Frontal cortex (tissue), 4 donors: ENCODE measurements around the gene CAMKMT. TPM values are rescaled to one million over a fixed set of nuclear protein-coding genes. Genes with fewer than 3 reads are reported as not detected.

Experiments
- DNase-seq, 2 donors: peaks; one replicate each; pipeline ENCODE4 v3.0.0; 2012; ENCODE audit warnings: low spot score in 2 of 2
- FAIRE-seq: peaks from 2 replicates; lab custom pipeline; 2012; peaks lifted over from hg19 to GRCh38; lab: Jason Lieb, UNC
- total RNA-seq: library from RNA; depleted of rRNA; stranded (reverse); fragments of >200 nt; gene quantifications from one replicate; pipeline ENCODE4 v1.2.3, GENCODE V29; 2014
- donor health status: control.
- donor health status: control.
- donor health status: control.

The CAMKMT gene
- total RNA-seq, 1 donor from 2014 or later = 6.5 TPM

GRCh38 chr2:44543773-44544725 is 182.3 kb downstream of the CAMKMT start:
- no peak for DNase-seq
- FAIRE-seq = no peak

DNA sequence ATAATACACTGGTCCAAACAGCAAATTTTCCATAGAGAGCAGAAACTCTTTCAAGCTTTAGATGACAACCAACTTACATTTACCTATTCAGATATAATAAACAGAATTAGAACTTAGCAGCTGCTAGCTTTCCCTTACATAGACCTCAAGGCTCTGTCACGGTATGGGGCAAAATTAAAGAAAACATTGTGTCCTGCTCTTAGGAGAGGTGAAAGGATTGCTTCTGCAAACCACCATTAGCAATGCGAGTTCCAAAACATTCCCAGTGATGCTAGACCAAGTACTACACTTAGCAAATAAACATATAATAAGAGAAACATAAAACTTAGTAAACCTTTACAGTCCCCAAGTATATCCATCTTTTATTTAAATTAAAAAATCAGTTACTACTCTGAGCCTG is 183.3 kb downstream of the CAMKMT start:
- DNase-seq (no peak), FAIRE-seq (no peak)

DNA sequence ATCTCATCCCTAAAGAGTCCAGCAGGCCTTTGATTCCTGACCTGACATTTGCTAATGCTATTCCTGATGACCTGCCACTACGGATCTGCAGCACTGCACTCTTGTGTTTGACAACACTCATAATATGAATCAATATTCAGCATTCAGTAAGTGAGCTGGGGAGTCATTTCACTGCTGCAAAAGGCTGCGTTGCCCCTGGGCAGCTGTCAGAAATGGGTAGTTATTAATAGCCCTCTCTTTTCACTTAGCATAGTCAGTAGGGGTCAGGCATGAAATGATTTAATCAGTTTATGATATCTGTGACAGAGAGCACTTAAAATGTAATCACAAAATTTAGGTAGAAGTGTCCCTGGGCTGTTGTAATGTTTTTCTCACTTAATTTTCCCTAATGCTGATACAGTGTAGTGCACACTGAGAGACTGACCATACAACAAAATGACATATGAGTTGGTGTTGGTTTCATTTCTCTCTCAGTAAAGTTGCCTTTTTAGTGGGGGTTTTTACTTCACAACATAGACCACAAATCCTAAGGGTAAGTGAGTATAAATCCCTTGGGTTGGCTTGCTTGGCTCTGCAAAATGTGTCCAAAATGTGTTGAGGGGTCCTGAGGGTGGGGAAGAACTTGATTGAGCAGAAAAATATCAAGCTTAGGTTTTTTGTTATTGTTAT is 184.8 kb downstream of the CAMKMT start:
- no peak for FAIRE-seq
- DNase-seq = no peak

DNA sequence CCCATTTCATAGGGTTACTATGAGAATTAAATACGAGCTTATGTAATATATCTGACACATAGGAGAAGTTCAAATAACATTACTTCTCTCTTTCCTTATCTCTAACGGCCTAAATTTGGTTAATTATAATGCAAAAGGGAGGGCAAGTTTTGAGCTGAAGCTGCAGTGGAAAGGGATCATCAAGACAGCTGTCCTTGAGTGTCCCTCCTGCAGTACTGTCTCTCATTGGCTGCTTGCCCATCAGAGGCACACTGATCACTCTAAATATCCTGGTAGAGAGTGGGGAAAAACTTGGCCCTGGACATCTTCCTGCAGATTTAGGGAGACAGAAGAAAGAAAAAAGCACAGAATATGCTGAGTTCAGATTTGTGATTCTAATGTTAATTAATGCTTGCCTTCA is 186.0 kb downstream of the CAMKMT start:
- DNase-seq = no peak
- no peak for FAIRE-seq

- FAIRE-seq (no peak), DNase-seq (no peak)
Observed at GRCh38 chr2:44548221-44549098, 186.7 kb downstream of the CAMKMT start.

GRCh38 chr2:44549099-44549471 is 187.3 kb downstream of the CAMKMT start:
- DNase-seq (no peak), FAIRE-seq (no peak)

DNA sequence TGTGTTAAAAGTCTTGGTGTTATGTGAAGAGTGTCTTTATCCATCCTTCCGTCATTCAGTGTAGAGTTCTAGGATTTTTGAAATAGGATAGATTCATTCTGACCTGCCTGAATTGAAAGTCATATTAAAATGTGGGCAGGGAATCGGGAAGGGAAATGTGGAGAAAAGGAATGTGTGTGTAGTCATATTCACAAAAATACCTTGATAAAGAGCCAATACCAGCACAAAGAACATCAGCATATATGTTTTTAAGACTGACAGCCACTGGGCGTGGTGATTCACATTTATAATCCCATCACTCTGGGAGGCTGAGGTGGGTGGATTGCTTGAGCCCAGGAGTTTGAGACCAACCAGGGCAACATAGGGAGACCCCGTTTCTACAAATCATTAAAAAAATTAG is 188.1 kb downstream of the CAMKMT start:
- DNase-seq (no peak), FAIRE-seq (no peak)

DNA sequence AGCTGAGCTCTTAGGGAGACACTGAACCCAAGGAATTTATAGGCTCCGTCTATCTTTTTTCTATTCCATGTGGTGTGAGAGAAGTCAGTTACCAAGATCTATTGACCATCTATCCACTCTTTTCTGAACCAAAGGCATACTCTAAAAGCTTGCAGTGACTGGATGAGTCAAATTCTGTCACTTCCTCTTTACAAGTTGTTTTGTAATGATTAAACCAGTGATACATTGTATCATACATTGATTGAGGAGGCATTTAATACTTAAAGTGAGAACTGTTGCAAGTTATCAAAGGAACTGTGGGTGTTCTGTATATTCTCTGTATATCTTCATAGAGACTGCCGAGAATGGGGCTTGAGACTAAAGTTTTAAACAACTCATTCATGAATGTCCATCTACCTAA is 188.8 kb downstream of the CAMKMT start:
- no peak for FAIRE-seq
- no peak for DNase-seq

- FAIRE-seq (no peak), DNase-seq (no peak)
Observed at GRCh38 chr2:44551497-44551896, 189.8 kb downstream of the CAMKMT start.

GRCh38 chr2:44553456-44553855 is 191.7 kb downstream of the CAMKMT start:
- no peak for FAIRE-seq

GRCh38 chr2:44555700-44556099 is 194.0 kb downstream of the CAMKMT start:
- DNase-seq (no peak), FAIRE-seq (no peak)

More at GRCh38 chr2:44553456-44553855, 191.7 kb downstream of the CAMKMT start:
- no peak for DNase-seq

- FAIRE-seq (no peak), DNase-seq (no peak)
Observed at GRCh38 chr2:44559108-44559507, 197.4 kb downstream of the CAMKMT start.

DNA sequence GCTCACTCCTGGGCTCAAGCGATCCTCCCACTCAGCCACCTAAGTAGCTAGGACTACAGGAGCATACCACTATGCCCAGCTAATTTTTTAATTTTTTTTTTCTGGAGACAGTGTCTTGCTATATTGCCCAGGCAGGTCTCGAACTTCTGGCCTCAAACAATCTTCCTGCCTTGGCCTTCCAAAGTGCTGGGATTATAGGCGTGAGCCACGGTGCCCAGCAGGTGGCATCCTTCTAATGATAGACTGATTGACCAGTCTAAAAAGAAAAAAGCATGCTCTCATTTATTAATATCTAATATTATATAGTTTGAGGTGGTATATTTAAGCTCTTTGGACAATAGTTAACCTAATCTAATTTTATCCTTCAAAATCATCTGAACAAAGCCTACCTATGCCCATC is 198.6 kb downstream of the CAMKMT start:
- no peak for FAIRE-seq
- no peak for DNase-seq

- DNase-seq (no peak), FAIRE-seq (no peak)
Observed at GRCh38 chr2:44560941-44561340, 199.2 kb downstream of the CAMKMT start.

- FAIRE-seq (no peak), DNase-seq (no peak)
Observed at GRCh38 chr2:44562737-44563136, 201.0 kb downstream of the CAMKMT start.

- no peak for DNase-seq
- no peak for FAIRE-seq
Observed at GRCh38 chr2:44564752-44565151, 203.0 kb downstream of the CAMKMT start.

- FAIRE-seq = no peak
Observed at GRCh38 chr2:44566059-44566458, 204.3 kb downstream of the CAMKMT start.

DNA sequence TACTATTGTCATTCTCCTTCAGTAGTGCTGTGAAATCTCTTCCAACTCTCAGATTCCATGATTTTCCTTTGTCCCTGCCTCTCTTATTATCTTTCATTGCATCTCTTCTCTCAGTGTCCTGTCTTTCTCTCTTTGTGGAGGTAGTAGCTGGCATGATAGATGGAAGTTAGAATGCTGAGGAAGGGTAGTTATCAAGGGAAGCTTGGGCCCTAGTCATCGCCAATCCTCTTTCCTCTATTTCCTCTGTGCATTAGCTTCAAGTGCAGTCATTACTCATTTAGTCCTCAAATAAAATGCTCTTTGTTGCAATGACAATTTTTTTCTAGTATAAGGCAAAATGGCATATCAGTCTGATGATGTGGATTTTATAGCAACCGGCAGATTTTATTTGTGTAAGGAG is 207.7 kb downstream of the CAMKMT start:
- FAIRE-seq (no peak), DNase-seq (no peak)

More at GRCh38 chr2:44566059-44566458, 204.3 kb downstream of the CAMKMT start:
- no peak for DNase-seq

DNA sequence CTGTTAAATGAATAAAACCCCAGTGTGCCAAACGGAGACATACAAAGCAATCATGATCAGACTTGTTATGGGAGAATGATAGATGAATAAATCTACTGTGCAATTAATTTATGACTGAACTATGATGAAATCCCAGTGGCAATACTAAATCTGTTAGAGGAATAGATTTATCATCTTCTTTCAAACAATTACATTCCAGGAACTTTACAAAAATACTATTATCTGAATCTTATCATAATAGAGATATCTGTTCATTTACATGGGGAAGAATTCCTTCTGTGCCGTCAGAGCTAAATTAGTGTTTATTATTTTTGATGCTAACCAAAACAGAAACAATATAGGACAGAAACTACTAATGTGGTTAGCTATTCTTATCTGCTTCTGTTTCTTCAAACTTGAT is 208.5 kb downstream of the CAMKMT start:
- no peak for FAIRE-seq

DNA sequence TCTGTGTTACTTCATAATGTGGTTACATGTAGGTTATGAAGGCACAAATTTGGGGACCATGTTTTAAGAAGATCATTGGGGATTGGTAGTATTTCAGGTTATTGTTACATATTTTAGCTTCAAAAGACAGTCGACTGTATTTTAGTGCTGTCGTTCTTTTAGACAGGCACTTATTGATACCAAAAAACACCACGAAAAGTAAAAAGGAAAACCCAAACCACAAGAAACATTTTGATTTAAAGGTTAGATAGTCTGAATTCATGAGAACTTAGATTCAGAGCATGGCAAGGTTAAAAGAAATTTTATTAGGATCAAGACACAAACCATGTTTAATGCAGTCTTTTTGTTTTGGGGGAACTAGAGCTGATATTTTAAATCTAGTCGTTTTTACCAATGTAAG is 209.0 kb downstream of the CAMKMT start:
- DNase-seq = no peak
- FAIRE-seq = no peak

More for the DNA sequence above, 208.5 kb downstream of the CAMKMT start:
- no peak for DNase-seq
